Adrenal gland (tissue), 5 donors: ENCODE data around the gene PDIA3.

ENCODE experiments used
- POLR2A ChIP-seq, 2 donors: fragments of 450-650 bp; IDR thresholded peaks; one replicate each; pipeline ENCODE4 v1.6.1; 2017; ENCODE audit warnings: antibody characterized with exemption in 2 of 2, mild to moderate bottlenecking in 2 of 2, moderate library complexity in 1 of 2
- TF ChIP-seq, protein P1 (sequence below), 6 experiments: fragments of 450-650 bp in 4 of 6; fragments of 200-600 bp in 2 of 6; sonication (generic) in 1 of 6; IDR thresholded peaks; 1 replicate in 5 of 6; 2 replicates in 1 of 6; pipeline versions ENCODE4 v1.5.1 to v1.8.0; 2016 to 2021; ENCODE audit warnings: antibody characterized with exemption in 6 of 6, mild to moderate bottlenecking in 2 of 6, moderate library complexity in 1 of 6
- donor health status: DM: no; HTN: no; CAD: no.

DNA sequence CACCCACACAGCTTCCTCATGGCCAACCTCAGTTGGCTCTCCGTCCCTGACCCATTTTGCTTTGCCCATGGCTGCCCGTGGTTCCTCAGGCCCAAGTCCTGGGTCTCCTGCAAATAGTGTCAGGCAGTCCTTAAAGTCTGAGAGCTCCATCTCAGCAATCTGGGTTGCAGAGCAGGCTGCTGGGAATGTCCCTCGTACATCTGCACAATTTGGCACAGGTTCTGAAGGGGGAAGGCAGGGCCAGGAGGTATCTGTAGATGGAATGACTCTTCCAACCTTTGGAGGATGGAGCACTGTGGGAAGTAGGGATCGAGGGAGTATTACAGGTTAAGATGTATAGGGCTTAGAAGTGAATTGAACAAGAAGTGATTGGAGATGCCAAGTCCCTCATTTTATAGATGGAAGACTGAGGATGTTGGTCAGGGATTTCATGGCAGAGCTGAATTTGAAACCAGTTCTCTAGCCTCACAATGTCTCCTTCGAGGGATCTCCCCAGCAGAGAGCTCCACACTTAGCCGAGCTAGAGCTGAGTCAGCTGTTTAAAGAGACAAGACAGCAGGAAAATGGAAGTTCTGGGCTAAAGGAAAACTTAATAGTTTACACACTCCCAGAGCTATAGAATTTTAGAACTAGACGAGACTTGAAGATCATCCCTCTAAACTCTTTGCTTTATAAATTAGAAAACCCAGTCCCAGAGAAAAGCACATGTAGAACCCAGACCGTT, 43.4 kb upstream of the PDIA3 start:
- TF ChIP-seq, protein P1, sequence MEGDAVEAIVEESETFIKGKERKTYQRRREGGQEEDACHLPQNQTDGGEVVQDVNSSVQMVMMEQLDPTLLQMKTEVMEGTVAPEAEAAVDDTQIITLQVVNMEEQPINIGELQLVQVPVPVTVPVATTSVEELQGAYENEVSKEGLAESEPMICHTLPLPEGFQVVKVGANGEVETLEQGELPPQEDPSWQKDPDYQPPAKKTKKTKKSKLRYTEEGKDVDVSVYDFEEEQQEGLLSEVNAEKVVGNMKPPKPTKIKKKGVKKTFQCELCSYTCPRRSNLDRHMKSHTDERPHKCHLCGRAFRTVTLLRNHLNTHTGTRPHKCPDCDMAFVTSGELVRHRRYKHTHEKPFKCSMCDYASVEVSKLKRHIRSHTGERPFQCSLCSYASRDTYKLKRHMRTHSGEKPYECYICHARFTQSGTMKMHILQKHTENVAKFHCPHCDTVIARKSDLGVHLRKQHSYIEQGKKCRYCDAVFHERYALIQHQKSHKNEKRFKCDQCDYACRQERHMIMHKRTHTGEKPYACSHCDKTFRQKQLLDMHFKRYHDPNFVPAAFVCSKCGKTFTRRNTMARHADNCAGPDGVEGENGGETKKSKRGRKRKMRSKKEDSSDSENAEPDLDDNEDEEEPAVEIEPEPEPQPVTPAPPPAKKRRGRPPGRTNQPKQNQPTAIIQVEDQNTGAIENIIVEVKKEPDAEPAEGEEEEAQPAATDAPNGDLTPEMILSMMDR (IDR thresholded peaks at IDR 0.05): no peak
- TF ChIP-seq POLR2A (IDR thresholded peaks at IDR 0.05): no peak
